Progenitor cell of endocrine pancreas (in vitro differentiated cells): Measurements from ENCODE around the gene KLF7. TPM values are rescaled to one million over a fixed set of nuclear protein-coding genes. Genes with fewer than 3 reads are reported as not detected.

Source experiments
- DNase-seq: peaks from one replicate; pipeline ENCODE4 v3.0.0; 2021; ENCODE audit warnings: low spot score; ENCODE audit not compliant: unreplicated experiment
- H3K27ac Mint-ChIP-seq: 2 replicates; pipeline ENCODE4 v1.8.0; 2021; ENCODE audit warnings: mild to moderate bottlenecking, moderate library complexity, mixed read lengths
- H3K27me3 Mint-ChIP-seq: 2 replicates; pipeline ENCODE4 v1.8.0; 2021; ENCODE audit warnings: mixed read lengths
- H3K36me3 Mint-ChIP-seq: 2 replicates; pipeline ENCODE4 v1.8.0; 2022; ENCODE audit warnings: mixed read lengths; ENCODE audit not compliant: insufficient read depth
- H3K4me1 Mint-ChIP-seq: 2 replicates; pipeline ENCODE4 v1.8.0; 2021; ENCODE audit warnings: low read depth, mixed read lengths
- H3K4me3 Mint-ChIP-seq: 2 replicates; pipeline ENCODE4 v1.8.0; 2021; ENCODE audit warnings: low read depth, mild to moderate bottlenecking, moderate library complexity, mixed read lengths
- H3K9me3 Mint-ChIP-seq: 2 replicates; pipeline ENCODE4 v1.8.0; 2021; ENCODE audit warnings: low read depth, mixed read lengths
- total RNA-seq: library from RNA; stranded (reverse); gene quantifications from 2 replicates; pipeline ENCODE4 v1.2.1, GENCODE V29; 2021
- TF ChIP-seq, protein P1 (sequence below): fragments of 200-600 bp; sonication (generic); IDR thresholded peaks from one replicate; pipeline ENCODE4 v1.5.0; 2021; ENCODE audit warnings: antibody characterized with exemption, mild to moderate bottlenecking; ENCODE audit not compliant: unreplicated experiment

KLF7 gene
- total RNA-seq, 1 donor from 2014 or later: 26.6 TPM

DNA sequence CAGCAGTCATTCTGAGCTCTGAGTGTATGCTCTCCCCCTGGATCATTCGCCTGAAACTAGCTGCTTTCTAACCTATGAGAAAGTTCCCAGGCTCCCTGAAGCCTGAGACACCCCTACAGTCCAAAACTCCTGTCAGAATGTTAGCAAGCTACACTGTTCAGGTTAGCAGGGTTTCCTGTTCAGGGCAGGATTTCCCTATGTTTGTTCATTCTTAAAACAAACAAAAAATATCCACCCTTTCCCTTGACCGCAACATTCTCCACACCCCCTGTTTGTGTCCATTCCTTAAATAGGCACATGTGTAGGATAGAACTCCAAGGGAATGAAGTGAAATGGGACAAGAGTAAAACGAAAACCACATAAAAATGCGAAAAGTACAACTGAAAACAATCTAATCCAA is 83.1 kb downstream of the KLF7 start:
- H3K27me3 Mint-ChIP-seq: no peaks in the 10 kb centered on the region
- no peak for DNase-seq
- H3K9me3 Mint-ChIP-seq: no peaks in the 10 kb centered on the region
- peaks cover 32% of the 10 kb centered on the region for H3K36me3 Mint-ChIP-seq
- peaks cover 21% of the 10 kb centered on the region for H3K4me1 Mint-ChIP-seq
- no peak overlapping the region for H3K4me3 Mint-ChIP-seq
- H3K27ac Mint-ChIP-seq: peak overlapping the region; percentile 13
- TF ChIP-seq, protein P1, sequence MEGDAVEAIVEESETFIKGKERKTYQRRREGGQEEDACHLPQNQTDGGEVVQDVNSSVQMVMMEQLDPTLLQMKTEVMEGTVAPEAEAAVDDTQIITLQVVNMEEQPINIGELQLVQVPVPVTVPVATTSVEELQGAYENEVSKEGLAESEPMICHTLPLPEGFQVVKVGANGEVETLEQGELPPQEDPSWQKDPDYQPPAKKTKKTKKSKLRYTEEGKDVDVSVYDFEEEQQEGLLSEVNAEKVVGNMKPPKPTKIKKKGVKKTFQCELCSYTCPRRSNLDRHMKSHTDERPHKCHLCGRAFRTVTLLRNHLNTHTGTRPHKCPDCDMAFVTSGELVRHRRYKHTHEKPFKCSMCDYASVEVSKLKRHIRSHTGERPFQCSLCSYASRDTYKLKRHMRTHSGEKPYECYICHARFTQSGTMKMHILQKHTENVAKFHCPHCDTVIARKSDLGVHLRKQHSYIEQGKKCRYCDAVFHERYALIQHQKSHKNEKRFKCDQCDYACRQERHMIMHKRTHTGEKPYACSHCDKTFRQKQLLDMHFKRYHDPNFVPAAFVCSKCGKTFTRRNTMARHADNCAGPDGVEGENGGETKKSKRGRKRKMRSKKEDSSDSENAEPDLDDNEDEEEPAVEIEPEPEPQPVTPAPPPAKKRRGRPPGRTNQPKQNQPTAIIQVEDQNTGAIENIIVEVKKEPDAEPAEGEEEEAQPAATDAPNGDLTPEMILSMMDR: no peak

GRCh38 chr2:207078186-207078798 is 87.5 kb downstream of the KLF7 start:
- H3K27me3 Mint-ChIP-seq: no peaks in the 10 kb centered on the region
- peaks cover 26% of the 10 kb centered on the region for H3K4me1 Mint-ChIP-seq
- TF ChIP-seq, protein P1: no peak
- H3K36me3 Mint-ChIP-seq: peaks cover 24% of the 10 kb centered on the region
- H3K9me3 Mint-ChIP-seq: no peaks in the 10 kb centered on the region
- no peak for DNase-seq
- H3K4me3 Mint-ChIP-seq: no peak overlapping the region
- H3K27ac Mint-ChIP-seq: no peak overlapping the region

- no peak overlapping the region for H3K27ac Mint-ChIP-seq
- TF ChIP-seq, protein P1: no peak
- no peaks in the 10 kb centered on the region for H3K9me3 Mint-ChIP-seq
- H3K4me3 Mint-ChIP-seq: no peak overlapping the region
- no peaks in the 10 kb centered on the region for H3K27me3 Mint-ChIP-seq
- DNase-seq: no peak
- peaks cover 17% of the 10 kb centered on the region for H3K4me1 Mint-ChIP-seq
- peaks cover 24% of the 10 kb centered on the region for H3K36me3 Mint-ChIP-seq
Measured at GRCh38 chr2:207077266-207077665, 88.5 kb downstream of the KLF7 start.

DNA sequence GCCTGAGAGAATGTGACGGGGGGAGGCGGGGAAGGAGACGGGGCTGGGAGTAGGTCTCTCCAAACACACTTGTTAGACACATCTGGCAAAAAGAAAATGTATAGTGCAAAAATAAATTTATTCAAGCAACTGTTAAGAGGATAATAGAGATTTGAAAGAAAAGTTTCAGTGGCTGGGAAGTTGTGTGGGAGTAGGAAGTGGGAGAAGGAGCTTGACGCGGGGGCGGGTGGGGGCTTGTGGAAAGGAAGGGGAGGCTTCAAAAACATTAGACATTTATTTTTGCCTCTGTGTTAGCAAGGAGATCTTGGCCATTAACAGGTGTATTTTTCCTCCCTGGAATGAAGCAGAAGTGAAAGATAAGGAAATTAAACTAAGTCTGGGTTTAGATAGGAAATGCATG is 90.3 kb downstream of the KLF7 start:
- Mint-ChIP-seq H3K4me3 (no peak overlapping the region), H3K36me3 (peaks cover 14% of the 10 kb centered on the region), H3K9me3 (no peaks in the 10 kb centered on the region), H3K4me1 (peaks cover 17% of the 10 kb centered on the region), H3K27me3 (no peaks in the 10 kb centered on the region), H3K27ac (no peak overlapping the region)
- TF ChIP-seq, protein P1: no peak
- DNase-seq: no peak

DNA sequence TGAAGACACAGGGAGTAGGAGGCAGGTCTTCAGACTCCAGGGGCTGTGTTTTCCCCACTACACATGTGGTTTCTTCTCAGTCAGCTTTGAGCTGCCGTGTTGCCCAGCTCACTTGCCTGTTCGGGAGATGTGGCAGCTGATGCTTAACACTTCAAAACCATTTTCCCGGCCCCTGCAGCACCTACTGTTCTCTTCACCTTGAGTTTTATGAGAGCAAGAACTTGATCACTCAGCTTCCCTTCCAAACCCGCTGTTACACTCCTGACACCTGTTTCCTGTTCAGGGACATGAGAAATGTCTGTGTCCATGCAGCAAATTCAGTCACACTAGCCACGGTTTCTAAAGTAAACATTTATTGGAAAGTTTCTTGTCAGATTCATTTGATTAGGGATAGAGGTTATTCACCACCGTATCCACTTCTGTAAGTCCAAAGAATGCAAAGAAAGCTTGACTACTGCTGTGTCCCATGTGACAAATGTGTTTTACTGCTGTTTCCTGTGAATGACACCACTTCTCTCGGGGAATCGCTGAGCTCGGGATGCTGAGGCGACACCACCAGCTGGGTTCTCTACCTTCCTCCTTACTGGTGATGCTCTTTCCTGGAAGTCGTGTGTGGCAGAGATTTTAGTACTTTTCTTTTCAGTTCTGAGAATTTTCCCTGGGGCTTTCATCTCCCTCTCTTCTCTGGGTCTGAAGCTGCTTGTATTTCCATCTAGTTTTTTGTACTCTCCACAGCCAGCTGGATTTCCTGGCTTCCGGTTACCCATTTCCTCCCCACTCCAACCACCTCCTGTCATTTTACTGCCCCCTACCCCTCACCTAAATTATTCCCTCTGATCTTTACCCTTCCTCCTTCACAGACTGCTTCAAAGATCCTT is 91.7 kb downstream of the KLF7 start:
- DNase-seq: no peak
- H3K27ac Mint-ChIP-seq: no peak overlapping the region
- H3K4me3 Mint-ChIP-seq: no peak overlapping the region
- H3K36me3 Mint-ChIP-seq: peaks cover 4% of the 10 kb centered on the region
- TF ChIP-seq, protein P1: no peak
- H3K4me1 Mint-ChIP-seq: peaks cover 17% of the 10 kb centered on the region
- no peaks in the 10 kb centered on the region for H3K27me3 Mint-ChIP-seq
- H3K9me3 Mint-ChIP-seq: no peaks in the 10 kb centered on the region
